NCI-H187 treated with DMSO at 0.1 percent for 48 hours (cell line): ENCODE data around the gene NFE2.
"Not testable (repeated sequence)": the region's sequence is repeated elsewhere in the genome, so short reads cannot be mapped to it uniquely, and the experiment has no call there.

Source experiments
- DNase-seq: peaks from one replicate; lab custom pipeline; 2025; lab: John Stamatoyannopoulos, UW

Gene NFE2

DNA sequence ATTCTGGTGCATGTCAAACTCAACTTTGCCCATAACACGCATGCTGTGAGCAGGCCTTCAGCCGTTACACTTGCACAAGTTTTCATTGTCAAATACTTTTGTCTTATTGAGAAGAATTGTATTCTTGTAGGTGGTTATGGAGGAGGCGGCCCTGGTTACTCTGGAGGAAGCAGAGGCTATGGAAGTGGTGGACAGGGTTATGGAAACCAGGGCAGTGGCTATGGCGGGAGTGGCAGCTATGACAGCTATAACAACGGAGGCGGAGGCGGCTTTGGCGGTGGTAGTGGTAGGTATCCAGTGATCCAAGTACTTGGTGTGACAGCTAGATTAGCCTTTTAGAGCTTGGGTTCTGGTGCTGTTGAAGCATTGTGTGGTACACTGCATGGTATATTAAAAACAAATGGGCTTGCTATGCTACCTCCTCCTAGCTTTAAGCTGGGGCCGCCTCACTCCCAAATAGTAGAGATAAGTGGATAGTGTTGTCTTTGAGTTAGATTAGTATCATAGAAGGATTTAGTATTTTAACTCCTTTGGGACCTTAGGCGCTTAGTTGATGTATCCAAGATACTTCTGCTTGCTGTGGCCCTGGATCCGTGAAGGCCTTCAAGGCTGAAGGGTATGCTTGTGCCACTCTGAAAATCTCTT is 17.7 kb downstream of the NFE2 start:
- no peak for DNase-seq

DNA sequence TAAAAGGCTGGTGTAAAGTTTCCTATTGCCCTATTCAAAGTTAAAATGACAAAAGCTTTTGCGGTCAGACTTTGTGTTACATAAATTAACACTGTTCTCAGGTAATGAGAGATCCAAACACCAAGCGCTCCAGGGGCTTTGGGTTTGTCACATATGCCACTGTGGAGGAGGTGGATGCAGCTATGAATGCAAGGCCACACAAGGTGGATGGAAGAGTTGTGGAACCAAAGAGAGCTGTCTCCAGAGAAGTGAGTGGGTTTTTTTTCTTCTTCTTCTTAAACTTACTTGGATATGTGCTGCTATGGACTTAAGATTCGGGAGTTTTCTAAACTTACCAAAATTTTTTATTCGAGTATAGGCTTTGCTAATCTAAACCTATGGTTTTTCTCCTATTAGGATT is 19.1 kb downstream of the NFE2 start:
- not testable (repeated sequence) for DNase-seq

DNA sequence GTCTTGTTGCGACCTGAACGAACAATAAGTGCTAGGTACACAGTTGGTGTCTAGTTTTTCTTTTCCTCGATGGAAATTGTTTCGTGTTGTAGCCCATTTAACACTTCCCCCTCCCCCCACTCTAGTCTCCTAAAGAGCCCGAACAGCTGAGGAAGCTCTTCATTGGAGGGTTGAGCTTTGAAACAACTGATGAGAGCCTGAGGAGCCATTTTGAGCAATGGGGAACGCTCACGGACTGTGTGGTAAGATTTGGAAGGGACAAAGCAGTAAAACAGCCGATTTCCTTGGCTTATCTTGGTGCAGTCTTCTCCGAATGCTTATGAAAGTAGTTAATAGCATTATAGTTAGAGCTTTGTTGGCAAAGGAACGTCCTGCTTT is 19.6 kb downstream of the NFE2 start:
- not testable (repeated sequence) for DNase-seq

DNA sequence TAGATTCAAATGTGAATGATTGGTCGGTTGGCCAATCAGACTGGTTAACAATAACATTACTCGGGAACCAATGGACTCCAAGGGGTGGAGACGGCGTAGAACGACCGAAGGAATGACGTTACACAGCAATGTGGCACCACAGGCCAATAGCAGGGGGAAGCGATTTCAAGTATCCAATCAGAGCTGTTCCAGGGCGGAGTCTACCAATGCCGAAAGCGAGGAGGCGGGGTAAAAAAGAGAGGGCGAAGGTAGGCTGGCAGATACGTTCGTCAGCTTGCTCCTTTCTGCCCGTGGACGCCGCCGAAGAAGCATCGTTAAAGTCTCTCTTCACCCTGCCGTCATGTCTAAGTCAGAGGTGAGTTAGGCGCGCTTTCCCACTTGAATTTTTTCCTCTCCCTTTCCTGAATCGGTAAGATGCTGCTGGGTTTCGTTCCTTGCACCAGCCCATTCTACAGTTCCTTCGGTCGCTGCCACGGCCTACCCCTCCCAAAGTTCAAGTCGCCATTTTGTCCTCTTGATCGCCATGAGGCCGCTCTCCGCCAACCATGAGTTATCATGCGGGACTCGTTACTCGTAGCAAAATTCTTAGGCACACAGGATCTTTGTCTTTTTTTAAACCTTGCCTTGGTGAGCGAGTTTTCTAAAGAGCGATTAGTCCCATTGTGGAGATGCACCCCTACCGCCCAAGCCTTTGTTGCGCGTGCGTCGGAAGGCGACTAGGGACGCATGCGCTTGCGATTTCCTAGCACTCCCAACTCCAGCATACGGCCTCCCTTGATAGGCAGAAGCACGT is 20.2 kb downstream of the NFE2 start, which contains the start of gene HNRNPA1:
TSS of gene HNRNPA1 (plus strand) at position 259 of the 793 bp plus-strand sequence. CDS start at position 341, 82 bp downstream.
- peak; percentile 99 for DNase-seq

DNA sequence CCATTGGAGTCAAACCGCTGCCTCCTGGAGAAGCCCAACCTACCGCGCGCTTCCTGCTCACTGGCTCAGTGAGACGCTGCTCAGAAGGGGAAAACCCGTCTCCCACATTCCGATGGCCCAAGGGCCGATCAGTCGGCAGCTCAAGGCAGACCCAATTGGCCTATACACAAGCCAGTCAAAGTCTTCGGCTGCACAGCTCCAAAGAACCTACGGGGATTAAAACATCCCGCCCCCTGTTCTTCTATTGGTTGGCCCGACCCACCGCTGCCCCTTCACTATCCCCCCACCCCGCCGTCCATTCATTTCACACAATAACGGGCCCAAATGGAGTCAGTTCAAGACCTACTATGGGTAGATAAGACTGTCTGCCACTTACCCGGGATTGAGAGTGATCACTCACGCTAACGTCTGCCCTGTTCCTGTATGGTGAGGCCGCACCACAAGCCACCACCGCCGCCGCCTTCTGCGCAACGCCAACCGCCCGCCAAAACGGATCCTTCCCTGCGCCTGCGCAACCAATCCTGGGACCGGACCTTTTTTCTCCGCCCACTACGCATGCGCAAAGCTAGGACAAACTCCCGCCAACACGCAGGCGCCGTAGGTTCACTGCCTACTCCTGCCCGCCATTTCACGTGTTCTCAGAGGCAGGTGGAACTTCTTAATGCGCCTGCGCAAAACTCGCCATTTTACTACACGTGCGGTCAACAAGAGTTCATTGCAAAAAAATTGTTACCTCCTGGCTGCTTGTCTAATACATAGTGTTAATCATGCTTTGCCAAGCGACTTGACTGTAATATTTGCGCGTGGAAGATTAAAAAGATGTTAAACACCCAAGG is 21.0 kb downstream of the NFE2 start, which contains the start of gene CBX5:
TSS of gene CBX5 (minus strand) at position 491 of the 836 bp plus-strand sequence. CDS start 22,472 bp downstream, outside the sequence.
- DNase-seq = peak; percentile 99

DNA sequence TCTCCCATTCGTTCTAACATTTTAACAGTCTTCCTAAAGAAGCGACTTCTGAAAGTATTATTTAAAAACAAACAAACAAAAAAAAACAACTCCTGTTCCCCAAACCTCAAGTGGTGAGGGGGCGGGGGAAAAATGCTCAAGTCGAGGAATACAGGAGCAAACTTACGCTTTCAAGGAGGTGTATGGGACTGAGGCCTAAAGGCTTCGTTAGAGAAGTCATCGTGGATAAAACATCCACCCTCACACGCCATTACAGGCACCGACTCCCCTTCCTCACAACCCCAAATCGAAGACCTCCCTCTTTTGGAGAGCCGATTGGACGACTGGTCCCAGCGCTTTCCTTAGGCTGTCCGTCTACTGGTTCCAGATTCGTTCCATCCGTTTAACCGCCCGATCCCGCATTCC is 21.6 kb downstream of the NFE2 start:
- no peak for DNase-seq

DNA sequence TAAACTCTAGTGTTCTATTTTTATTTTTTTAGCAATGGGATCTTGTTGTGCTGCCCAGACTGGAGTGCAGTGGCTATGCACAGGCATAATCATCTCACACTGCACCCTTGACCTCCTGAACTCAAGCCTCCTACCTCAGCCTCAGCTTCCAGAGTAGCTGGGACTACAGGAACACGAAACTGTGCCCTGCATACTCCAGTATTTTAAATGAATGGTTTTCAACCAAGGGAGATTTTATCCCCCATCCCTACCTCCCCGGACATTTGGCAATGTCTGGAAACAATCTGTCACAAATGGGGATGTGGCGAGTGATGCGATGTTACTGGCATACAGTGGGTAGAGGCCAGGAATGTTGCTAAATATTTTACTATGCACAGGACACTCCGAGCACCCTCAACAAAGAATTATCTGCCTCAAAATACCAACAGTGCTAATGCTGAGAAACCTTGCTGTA is 23.0 kb downstream of the NFE2 start:
- DNase-seq = no peak

DNA sequence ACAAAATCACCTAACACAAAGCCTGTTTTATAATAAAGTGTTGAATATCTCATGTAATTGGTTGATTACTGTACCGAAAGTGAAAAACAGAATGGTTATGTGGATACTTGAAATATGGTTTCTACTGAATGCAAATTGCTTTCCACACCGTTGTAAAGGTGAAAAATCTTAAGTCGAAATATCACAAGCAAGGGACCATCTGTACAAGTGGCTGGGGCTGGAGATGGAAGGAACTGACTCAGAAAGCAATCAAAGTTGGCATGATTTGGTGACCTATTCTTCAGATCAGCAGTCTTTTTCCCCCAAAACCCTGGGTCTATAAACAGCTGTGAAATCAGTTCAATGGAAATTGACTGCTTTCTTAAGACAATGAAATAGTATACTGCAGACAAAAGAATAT is 24.4 kb downstream of the NFE2 start:
- no peak for DNase-seq

DNA sequence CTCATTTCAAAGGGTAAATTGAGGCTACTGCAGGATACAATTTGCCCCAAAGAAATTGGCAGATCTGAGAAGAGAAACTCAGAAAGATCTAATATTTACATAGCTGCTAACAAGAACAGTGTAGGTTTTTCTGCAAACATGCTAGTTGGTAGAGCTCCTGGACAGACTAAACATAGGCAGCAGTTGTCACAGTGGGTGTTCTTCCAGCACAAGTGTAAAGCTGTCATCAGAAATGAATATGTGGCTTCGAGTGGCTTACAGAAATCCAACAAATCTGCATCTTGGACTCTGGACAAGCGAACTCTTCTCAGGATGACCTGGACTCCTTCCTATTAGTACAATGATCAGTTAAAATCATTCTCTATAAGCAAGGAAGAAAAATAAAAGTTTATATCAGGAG is 26.8 kb downstream of the NFE2 start:
- DNase-seq = no peak

DNA sequence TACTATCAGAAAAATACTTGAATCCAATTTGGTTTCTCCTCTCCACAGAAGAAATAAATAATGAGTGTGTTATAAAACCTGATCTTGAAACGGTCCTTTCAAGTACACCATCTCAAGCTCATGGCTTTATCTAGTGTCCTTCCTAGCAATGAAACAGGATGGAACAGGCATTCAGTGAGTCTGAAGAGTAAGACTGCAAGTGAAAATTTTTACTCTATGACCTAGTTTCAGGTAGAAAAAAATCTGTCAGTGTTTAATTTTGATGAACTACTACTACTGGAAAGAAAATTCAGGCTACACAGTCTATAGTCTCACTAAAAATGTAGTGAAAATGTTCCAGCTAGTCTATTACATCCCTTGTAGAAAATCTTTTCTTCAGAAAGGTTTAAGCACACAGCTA is 28.6 kb downstream of the NFE2 start:
- no peak for DNase-seq

DNA sequence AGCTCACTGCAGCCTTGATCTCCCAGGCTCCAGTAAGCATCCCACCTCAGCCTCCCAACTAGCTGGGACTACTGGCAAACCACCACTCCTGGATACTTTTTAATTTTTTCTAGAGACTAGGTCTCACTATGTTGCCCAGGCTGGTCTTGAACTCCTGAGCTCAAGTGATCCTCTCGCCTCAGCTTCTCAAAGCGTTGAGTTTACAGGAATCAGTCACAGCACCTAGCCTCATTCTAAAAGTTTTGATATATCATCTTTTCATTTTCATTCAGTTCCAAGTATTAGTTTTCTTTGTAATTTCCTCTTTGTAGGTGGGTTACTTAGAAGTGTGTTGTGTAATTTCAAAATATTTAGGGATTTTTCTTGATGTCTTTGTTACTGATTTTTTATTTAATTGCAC is 30.5 kb downstream of the NFE2 start:
- DNase-seq = no peak

DNA sequence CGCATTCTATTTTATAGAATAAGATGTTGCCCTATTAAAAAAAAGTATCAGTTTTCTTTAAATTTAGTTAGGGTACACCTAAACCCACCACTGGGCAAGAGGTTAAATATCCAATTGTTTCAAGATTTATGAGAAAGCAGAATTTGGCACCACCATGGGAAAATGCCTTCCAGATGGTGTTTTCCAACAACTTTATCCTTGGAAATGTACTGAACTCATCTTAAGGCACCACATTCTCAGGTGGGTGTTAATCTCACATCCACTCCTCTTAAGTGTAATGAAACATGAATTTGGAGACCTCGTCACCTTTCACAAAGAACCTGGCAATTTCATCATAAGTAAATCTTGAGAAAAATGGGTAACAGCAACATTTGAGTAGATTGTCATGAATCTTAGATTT is 34.0 kb downstream of the NFE2 start:
- DNase-seq = no peak

DNA sequence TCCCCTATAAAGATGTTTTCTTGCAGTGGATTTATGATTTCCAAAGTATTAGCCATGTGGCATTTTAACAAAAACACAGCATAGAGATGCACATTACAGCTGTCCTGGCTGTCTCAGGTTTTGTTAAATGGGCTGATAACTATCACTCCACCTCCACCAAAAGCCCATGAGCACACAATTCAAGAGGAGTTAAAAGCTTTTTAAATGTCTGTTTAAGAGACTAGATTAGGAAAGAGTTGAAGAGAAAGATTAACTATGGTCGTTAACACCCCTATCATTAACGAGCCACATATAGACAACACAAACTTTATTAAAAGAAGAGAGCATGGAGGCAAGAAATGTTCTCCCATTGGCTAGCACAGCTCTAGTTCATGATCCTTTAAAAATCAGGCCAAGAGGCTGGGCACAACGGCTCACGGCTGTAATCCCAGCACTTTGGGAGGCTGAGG is 35.4 kb downstream of the NFE2 start:
- no peak for DNase-seq

DNA sequence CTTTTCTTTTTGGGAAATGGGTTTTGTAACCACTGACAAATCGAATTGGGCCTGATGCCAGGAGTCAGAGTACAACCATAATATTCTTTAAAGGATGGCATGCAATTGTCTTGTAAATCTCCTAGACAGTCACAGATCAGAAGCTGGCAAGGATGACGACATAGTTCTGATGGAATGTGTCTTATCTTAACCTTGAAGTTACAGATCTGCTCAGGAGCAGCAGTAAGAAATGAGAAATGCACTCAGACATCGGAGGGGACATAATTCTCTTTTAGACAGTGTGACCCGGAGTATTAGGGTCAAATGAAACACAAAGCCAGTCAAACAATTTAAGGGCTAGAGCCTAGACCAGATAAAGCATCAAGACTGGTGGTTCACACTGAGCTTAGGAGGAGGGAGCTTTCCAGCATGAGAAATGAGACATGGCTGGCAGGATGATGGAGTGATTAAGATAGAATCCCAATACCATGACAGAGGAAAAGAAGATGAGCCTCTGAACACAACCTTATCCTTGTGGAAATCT is 38.4 kb downstream of the NFE2 start:
- no peak for DNase-seq

DNA sequence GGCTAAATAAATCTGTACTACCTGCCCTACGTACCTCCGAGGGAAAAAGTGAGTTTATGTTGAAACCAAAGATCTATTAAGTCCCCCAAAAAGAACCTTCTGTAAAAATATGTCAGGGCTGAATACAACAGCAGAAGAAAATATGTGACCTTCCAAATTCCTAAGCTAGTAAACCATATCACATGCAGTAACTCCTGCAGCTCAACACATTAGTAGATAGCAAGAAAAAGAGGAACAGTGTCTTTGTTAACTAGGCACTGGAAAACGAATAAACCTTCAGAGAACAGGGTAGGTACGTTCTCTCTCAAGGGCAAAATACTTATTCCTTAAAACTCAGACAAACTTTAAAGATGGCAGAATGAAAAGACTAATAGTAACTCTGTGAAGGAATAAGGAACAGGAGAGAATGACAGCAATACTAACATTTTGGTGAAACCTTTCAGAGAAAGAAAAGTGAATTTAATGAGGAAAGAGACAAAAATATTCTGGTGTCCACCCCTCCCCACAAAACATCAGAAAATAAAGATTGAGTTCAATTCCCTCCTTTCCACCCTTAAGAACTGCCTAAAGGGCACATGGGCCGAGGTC is 38.9 kb downstream of the NFE2 start:
- DNase-seq = no peak

DNA sequence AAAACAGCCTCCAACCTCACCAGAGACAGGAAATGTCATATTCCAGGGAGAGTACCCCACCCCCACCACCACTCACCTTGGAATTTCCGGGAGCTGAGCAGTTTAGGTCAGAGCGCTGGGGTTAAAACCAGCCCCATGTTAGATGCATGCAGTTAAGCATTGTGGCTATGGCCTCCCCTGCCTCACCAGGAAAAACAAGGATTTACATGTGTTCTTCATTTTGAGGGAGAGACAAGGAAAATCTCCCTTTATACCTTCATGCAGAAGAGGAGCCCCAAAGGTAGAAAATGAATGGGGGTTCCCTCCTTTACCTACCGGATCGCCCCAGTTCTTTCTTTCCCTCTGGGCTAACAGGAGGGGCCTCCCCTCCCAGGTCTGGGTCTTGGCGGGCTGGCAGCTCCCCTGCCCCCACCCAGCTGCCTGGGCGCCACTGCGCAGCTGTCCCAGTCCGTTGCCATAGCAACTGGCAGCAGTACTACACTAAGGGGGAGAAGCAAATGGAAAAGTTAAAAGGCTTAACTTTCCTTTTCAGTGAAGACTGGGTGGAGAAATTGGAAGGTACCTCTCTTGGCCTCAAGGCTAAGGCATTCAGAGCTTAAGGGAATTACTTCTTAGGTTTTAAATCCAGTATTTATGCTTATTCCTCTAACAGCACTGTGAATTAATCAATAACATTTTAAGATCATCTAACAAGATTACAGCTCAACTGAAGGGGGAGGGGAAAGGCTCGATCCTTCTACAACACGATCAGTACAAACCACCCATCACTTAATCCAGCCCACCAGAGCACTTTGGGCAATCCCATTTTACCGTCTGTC is 41.4 kb downstream of the NFE2 start:
- DNase-seq = peak; percentile 39

DNA sequence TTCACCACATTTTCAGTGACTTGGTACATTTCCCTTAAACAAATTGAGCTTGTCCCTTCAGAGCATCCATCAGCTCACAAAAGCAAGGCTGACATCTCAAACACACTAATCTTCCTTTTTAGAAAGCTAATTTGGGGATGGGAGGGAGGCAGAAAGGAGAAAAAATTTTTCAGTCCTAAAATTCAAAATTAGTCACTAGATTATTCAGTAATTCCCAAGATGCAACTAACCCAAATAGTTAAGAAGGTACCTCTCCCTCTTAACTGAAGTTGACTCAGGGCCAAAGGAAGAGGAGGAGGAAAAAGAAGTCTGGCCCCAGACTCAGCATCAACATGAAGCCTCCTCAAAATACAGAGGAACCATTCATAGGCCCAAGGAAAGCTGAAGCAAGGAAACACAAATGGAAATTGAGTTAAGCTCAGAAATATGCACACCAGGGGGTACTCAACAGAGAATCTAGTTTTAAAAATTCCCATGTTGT is 42.6 kb downstream of the NFE2 start:
- DNase-seq = no peak

DNA sequence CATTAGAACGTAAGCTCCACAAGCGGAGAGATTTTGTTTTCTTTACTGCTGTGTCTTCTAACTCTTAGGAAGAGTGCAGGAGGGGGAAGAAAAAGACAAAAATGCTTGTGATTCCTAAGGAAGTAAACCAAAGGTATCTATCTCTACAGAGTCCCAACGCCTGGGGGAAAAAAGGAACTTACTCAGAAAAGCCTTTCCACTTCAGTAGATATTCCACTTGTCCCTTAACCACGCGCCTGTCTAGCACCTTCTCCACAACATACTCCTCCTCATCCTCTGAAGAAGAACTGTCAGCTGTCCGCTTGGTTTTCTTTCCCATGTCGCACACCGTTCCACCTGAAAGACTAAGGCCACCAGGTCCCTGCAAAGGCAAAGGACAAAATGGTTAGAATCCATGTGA is 43.5 kb downstream of the NFE2 start:
- DNase-seq = no peak

DNA sequence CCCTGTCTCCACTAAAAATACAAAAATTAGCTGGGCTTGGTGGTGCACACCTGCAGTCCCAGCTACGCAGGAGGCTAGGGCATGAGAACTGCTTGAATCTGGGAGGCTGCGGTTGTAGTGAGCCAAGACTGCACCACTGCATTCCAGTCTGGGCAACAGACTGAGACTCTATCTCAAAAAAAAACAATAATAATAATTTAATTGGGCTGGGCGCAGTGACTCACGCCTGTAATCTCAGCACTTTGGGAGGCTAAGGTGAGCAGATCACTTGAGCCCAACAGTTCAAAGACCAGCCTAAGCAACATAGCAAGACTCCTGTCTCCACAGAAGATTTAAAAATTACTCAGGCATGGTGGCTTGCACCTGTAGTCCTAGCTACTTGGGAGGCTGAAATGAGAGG is 47.6 kb downstream of the NFE2 start:
- DNase-seq = no peak

DNA sequence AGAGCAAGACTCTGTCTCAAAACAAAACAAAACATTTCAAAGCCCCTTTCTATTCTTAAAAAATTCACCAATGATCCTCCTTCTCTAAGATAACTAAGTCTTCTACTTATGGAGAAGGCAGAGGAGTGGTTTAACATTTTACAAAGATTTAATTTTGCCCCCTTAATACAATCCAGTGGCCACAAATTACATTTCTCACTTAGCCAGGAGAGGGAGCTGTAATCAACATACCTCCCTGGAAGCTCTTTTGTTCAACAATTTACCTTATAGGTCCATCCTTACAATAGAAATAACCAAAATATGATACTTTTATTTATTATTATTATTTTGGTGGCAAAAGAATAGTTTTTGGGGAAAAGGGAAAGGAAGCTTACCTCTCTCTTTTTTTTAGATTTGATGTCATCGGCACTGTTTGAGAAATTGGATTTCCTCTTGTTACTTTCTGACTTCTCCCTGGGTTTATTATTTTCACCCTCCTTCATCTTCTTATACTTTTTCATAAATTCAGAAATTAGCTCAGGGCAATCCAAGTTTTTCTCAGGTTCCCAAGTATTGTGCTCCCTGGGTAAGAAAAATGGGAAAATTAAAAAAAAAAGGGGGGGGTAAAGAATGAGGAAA is 49.0 kb downstream of the NFE2 start:
- DNase-seq = no peak
